ENCODE data around the gene IGSF23. TPM values are rescaled to one million over a fixed set of nuclear protein-coding genes. Genes with fewer than 3 reads are reported as not detected.

IGSF23 gene
- total RNA-seq, 1 donor from 2014 or later = not detected

GRCh38 chr19:44604241-44604640 lies 9.1 kb upstream of the IGSF23 start:
- Mint-ChIP-seq H3K4me3 (ENCODE audit: unreplicated experiment) (no peak overlapping the region), H3K9me3 (ENCODE audit: unreplicated experiment) (no peaks in the 10 kb centered on the region), H3K27me3 (ENCODE audit: unreplicated experiment) (peaks cover 14% of the 10 kb centered on the region), H3K27ac (ENCODE audit: unreplicated experiment) (no peak overlapping the region), H3K4me1 (ENCODE audit: unreplicated experiment) (peaks cover 22% of the 10 kb centered on the region), H3K36me3 (ENCODE audit: unreplicated experiment) (no peaks in the 10 kb centered on the region)
- TF ChIP-seq, protein P1, sequence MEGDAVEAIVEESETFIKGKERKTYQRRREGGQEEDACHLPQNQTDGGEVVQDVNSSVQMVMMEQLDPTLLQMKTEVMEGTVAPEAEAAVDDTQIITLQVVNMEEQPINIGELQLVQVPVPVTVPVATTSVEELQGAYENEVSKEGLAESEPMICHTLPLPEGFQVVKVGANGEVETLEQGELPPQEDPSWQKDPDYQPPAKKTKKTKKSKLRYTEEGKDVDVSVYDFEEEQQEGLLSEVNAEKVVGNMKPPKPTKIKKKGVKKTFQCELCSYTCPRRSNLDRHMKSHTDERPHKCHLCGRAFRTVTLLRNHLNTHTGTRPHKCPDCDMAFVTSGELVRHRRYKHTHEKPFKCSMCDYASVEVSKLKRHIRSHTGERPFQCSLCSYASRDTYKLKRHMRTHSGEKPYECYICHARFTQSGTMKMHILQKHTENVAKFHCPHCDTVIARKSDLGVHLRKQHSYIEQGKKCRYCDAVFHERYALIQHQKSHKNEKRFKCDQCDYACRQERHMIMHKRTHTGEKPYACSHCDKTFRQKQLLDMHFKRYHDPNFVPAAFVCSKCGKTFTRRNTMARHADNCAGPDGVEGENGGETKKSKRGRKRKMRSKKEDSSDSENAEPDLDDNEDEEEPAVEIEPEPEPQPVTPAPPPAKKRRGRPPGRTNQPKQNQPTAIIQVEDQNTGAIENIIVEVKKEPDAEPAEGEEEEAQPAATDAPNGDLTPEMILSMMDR (IDR thresholded peaks at IDR 0.05) = no peak
- no peak for DNase-seq (ENCODE audit: extremely low spot score, unreplicated experiment)

DNA sequence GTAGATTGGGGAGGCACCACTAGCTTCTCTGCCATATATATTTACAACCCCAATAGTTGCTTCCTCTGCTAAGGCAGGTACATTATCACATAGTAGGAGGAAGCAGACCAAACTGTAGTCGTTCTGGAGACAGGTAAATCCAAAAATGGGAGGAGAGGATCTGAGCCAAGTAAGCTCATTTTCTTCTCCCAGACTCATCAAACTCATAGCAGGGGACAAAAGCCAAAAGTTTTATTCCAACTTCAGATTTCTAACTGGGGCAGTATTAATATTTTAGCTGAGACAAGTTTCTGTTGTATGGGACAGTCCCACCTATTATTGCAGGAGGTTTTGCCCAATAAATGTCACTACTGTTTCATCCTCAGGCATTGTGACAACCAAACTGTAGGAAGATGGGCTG lies 7.8 kb upstream of the IGSF23 start:
- Mint-ChIP-seq H3K4me3 (ENCODE audit: unreplicated experiment) (no peak overlapping the region), H3K4me1 (ENCODE audit: unreplicated experiment) (peaks cover 23% of the 10 kb centered on the region), H3K27me3 (ENCODE audit: unreplicated experiment) (peaks cover 5% of the 10 kb centered on the region), H3K27ac (ENCODE audit: unreplicated experiment) (no peak overlapping the region), H3K9me3 (ENCODE audit: unreplicated experiment) (no peaks in the 10 kb centered on the region), H3K36me3 (ENCODE audit: unreplicated experiment) (no peaks in the 10 kb centered on the region)
- TF ChIP-seq, protein P1 (IDR thresholded peaks at IDR 0.05) = no peak
- DNase-seq (ENCODE audit: extremely low spot score, unreplicated experiment) = no peak

DNA sequence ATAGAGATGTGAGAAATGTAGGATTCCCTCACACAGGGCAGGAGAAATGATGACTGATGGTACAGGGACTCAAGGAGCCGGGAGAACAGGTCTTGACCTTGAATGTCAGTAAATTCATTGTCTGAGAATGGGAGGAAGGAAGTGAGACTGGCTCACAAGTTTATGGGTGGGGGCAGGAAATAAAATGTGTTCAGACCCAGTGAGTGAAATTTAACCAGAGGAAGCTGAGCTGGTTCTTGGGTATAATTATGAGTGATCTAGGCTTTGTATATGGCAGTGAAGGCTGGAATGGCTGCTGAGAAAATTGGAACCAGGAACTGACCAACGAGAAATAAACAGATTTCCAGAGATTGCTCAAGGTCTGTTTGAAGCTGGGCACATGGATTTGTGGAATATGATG lies 6.3 kb upstream of the IGSF23 start:
- Mint-ChIP-seq H3K36me3 (ENCODE audit: unreplicated experiment) (no peaks in the 10 kb centered on the region), H3K27me3 (ENCODE audit: unreplicated experiment) (peaks cover 2% of the 10 kb centered on the region), H3K4me1 (ENCODE audit: unreplicated experiment) (peaks cover 23% of the 10 kb centered on the region), H3K27ac (ENCODE audit: unreplicated experiment) (no peak overlapping the region), H3K4me3 (ENCODE audit: unreplicated experiment) (no peak overlapping the region), H3K9me3 (ENCODE audit: unreplicated experiment) (no peaks in the 10 kb centered on the region)
- TF ChIP-seq, protein P1 (IDR thresholded peaks at IDR 0.05) = no peak
- no peak for DNase-seq (ENCODE audit: extremely low spot score, unreplicated experiment)

DNA sequence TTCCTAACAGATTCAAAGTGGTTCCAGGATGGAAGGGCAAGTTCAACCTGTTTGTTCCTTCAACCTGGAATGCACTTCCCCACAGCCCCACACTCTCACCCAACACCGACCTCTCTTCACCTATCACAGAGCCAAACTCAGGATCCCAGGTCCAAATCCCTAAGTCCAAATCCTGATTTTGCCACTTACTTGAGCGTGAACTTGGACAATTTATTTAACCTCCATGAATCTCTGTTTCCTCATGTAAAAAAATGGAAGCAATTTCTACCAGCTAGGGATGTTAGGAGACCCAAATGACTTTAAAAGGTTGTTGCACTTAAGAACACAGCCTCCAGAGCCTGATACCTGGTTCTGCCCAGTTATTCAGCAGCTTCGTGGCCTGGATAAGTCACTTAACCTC lies 5.4 kb upstream of the IGSF23 start:
- H3K9me3 Mint-ChIP-seq (ENCODE audit: unreplicated experiment) = no peaks in the 10 kb centered on the region
- H3K4me1 Mint-ChIP-seq (ENCODE audit: unreplicated experiment) = peaks cover 22% of the 10 kb centered on the region
- H3K4me3 Mint-ChIP-seq (ENCODE audit: unreplicated experiment) = no peak overlapping the region
- H3K36me3 Mint-ChIP-seq (ENCODE audit: unreplicated experiment) = no peaks in the 10 kb centered on the region
- no peaks in the 10 kb centered on the region for H3K27me3 Mint-ChIP-seq (ENCODE audit: unreplicated experiment)
- DNase-seq (ENCODE audit: extremely low spot score, unreplicated experiment) = no peak
- TF ChIP-seq, protein P1 (IDR thresholded peaks at IDR 0.05) = no peak
- no peak overlapping the region for H3K27ac Mint-ChIP-seq (ENCODE audit: unreplicated experiment)

GRCh38 chr19:44608391-44608821 lies 5.0 kb upstream of the IGSF23 start:
- no peaks in the 10 kb centered on the region for H3K36me3 Mint-ChIP-seq (ENCODE audit: unreplicated experiment)
- DNase-seq (ENCODE audit: extremely low spot score, unreplicated experiment) = no peak
- H3K4me1 Mint-ChIP-seq (ENCODE audit: unreplicated experiment) = peaks cover 18% of the 10 kb centered on the region
- H3K27ac Mint-ChIP-seq (ENCODE audit: unreplicated experiment) = no peak overlapping the region
- H3K27me3 Mint-ChIP-seq (ENCODE audit: unreplicated experiment) = no peaks in the 10 kb centered on the region
- H3K4me3 Mint-ChIP-seq (ENCODE audit: unreplicated experiment) = no peak overlapping the region
- TF ChIP-seq, protein P1 (IDR thresholded peaks at IDR 0.05) = no peak
- no peaks in the 10 kb centered on the region for H3K9me3 Mint-ChIP-seq (ENCODE audit: unreplicated experiment)

Measured in osteocyte (in vitro differentiated cells).